ENCODE data around the gene FADS3. TPM values are rescaled to one million over a fixed set of nuclear protein-coding genes. Genes with fewer than 3 reads are reported as not detected.

Gene FADS3
- total and polyA plus RNA-seq, 9 of the 15 experiments (the other 6 are each of a cell fraction or from before 2014, with no cell fraction given): 0.97 to 148 (median 92.7) TPM

GRCh38 chr11:61871158-61871597 is 20.2 kb downstream of the FADS3 start (continued):
- TF ChIP-seq, protein P1, sequence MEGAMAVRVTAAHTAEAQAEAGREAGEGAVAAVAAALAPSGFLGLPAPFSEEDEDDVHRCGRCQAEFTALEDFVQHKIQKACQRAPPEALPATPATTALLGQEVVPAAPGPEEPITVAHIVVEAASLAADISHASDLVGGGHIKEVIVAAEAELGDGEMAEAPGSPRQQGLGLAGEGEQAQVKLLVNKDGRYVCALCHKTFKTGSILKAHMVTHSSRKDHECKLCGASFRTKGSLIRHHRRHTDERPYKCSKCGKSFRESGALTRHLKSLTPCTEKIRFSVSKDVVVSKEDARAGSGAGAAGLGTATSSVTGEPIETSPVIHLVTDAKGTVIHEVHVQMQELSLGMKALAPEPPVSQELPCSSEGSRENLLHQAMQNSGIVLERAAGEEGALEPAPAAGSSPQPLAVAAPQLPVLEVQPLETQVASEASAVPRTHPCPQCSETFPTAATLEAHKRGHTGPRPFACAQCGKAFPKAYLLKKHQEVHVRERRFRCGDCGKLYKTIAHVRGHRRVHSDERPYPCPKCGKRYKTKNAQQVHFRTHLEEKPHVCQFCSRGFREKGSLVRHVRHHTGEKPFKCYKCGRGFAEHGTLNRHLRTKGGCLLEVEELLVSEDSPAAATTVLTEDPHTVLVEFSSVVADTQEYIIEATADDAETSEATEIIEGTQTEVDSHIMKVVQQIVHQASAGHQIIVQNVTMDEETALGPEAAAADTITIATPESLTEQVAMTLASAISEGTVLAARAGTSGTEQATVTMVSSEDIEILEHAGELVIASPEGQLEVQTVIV (CRISPR knock-in tag; IDR thresholded peaks at IDR 0.05; ENCODE audit: borderline replicate concordance): no peak
- TF ChIP-seq MTA2 (IDR thresholded peaks at IDR 0.05; ENCODE audit: low read depth): no peak
- TF ChIP-seq ILF3 (IDR thresholded peaks at IDR 0.05; ENCODE audit: borderline replicate concordance): no peak
- no peak for TF ChIP-seq HDGF (IDR thresholded peaks at IDR 0.05)
- TF ChIP-seq POLR3G (IDR thresholded peaks at IDR 0.05; ENCODE audit: extremely low read depth, insufficient read length, insufficient replicate concordance): no peak
- no peak for TF ChIP-seq GATA2 (CRISPR knock-in tag; IDR thresholded peaks at IDR 0.05)
- no peak for TF ChIP-seq BRF1 (IDR thresholded peaks at IDR 0.05; ENCODE audit: borderline replicate concordance, extremely low read depth, insufficient read length)
- peak; percentile 46; the same call in 1 of the 2 replicates for TF ChIP-seq ESRRA (IDR thresholded peaks at IDR 0.05; ENCODE audit: borderline replicate concordance, low read depth)
- TF ChIP-seq ZFX (CRISPR knock-in tag; IDR thresholded peaks at IDR 0.05): no peak
- peak; percentile 17; the same call in 1 of the 2 replicates for TF ChIP-seq ARID1B (IDR thresholded peaks at IDR 0.05)
- TF ChIP-seq CTCF (IDR thresholded peaks at IDR 0.05 in 2 of 3, conservative IDR thresholded peaks at IDR 0.05 in 1 of 3; ENCODE audit: insufficient read depth in 2 of 3, low read depth in 1 of 3, low read length in 3 of 3): peak; percentile 91 to 97 (median 96)
- TF ChIP-seq TEAD1 (CRISPR knock-in tag; IDR thresholded peaks at IDR 0.05): peak in 1 of 2 experiments; percentile 84; a peak in 2 of 4 replicates
- peak; percentile 60; the same call in 1 of the 2 replicates for TF ChIP-seq ZBTB7A (IDR thresholded peaks at IDR 0.05; ENCODE audit: borderline replicate concordance, control insufficient read depth, low read depth, low read length)
- no peak for TF ChIP-seq MCM2 (IDR thresholded peaks at IDR 0.05; ENCODE audit: low read depth)
- TF ChIP-seq, protein P2, sequence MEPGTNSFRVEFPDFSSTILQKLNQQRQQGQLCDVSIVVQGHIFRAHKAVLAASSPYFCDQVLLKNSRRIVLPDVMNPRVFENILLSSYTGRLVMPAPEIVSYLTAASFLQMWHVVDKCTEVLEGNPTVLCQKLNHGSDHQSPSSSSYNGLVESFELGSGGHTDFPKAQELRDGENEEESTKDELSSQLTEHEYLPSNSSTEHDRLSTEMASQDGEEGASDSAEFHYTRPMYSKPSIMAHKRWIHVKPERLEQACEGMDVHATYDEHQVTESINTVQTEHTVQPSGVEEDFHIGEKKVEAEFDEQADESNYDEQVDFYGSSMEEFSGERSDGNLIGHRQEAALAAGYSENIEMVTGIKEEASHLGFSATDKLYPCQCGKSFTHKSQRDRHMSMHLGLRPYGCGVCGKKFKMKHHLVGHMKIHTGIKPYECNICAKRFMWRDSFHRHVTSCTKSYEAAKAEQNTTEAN (CRISPR knock-in tag; IDR thresholded peaks at IDR 0.05): no peak
- no peak for TF ChIP-seq PREB (CRISPR knock-in tag; IDR thresholded peaks at IDR 0.05)
- TF ChIP-seq SRF (CRISPR knock-in tag; IDR thresholded peaks at IDR 0.05): no peak
- no peak for TF ChIP-seq NCOA1 (IDR thresholded peaks at IDR 0.05; ENCODE audit: low read depth)
- TF ChIP-seq, protein P3, sequence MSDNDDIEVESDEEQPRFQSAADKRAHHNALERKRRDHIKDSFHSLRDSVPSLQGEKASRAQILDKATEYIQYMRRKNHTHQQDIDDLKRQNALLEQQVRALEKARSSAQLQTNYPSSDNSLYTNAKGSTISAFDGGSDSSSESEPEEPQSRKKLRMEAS (CRISPR knock-in tag; IDR thresholded peaks at IDR 0.05): peak; percentile 57
- peak; percentile 73 for TF ChIP-seq DEAF1 (CRISPR knock-in tag; IDR thresholded peaks at IDR 0.05)

All from K562 (cell line).